ENCODE results near the gene TRAPPC2L.
A peak's percentile ranks its signal among the peaks of the same experiment; 100 is the strongest.

Gene TRAPPC2L

GRCh38 chr16:88856828-88857727 lies at the start of gene TRAPPC2L, which contains the start of gene GALNS:
Gene TRAPPC2L, plus strand, starts transcription at chr16:88857127. Its CDS starts 24 bp downstream, at chr16:88857151.
Gene GALNS, minus strand, starts transcription at chr16:88856947. Its CDS starts 70 bp downstream, at chr16:88856877.
- peak; percentile 77 for DNase-seq

GRCh38 chr16:88807142-88807625 lies 49.7 kb upstream of the TRAPPC2L start:
- DNase-seq: no peak

- no peak for DNase-seq
Measured at GRCh38 chr16:88807626-88808453, 49.1 kb upstream of the TRAPPC2L start.

- no peak for DNase-seq
Measured at GRCh38 chr16:88809068-88809675, 47.8 kb upstream of the TRAPPC2L start.

- DNase-seq: no peak
Measured at GRCh38 chr16:88809676-88810165, 47.2 kb upstream of the TRAPPC2L start.

- DNase-seq: no peak
Measured at GRCh38 chr16:88810166-88810911, 46.6 kb upstream of the TRAPPC2L start.

- DNase-seq: peak; percentile 32
Measured at GRCh38 chr16:88810912-88811768, 45.8 kb upstream of the TRAPPC2L start.

- DNase-seq: peak; percentile 76
Measured at GRCh38 chr16:88811769-88812512, 45.0 kb upstream of the TRAPPC2L start, which contains the start of gene APRT. Gene APRT, minus strand, starts transcription at chr16:88811928. Its CDS starts 29 bp downstream, at chr16:88811899.

GRCh38 chr16:88812513-88813268 lies 44.2 kb upstream of the TRAPPC2L start:
- no peak for DNase-seq

GRCh38 chr16:88813269-88814143 lies 43.4 kb upstream of the TRAPPC2L start:
- DNase-seq: no peak

- DNase-seq: no peak
Measured at GRCh38 chr16:88814144-88814502, 42.8 kb upstream of the TRAPPC2L start.

- no peak for DNase-seq
Measured at GRCh38 chr16:88815227-88815626, 41.7 kb upstream of the TRAPPC2L start.

- peak; percentile 15 for DNase-seq
Measured at GRCh38 chr16:88815901-88816589, 40.9 kb upstream of the TRAPPC2L start.

- DNase-seq: no peak
Measured at GRCh38 chr16:88816736-88817535, 40.0 kb upstream of the TRAPPC2L start.

- DNase-seq: no peak
Measured at GRCh38 chr16:88817785-88818574, 38.9 kb upstream of the TRAPPC2L start.

- no peak for DNase-seq
Measured at GRCh38 chr16:88818575-88818874, 38.4 kb upstream of the TRAPPC2L start.
